MM.1S (cell line): ENCODE measurements around the gene AHNAK.

Source experiments
- DNase-seq: peaks from one replicate; pipeline ENCODE4 v3.0.0-alpha.2; 2015
- H2AFZ ChIP-seq: fragments of 300-600 bp; sonication (generic); 2 replicates; pipeline ENCODE4 v1.6.0; 2016; ENCODE audit warnings: antibody characterized with exemption, low read length
- H3F3A ChIP-seq: fragments of 300-600 bp; sonication (generic); 2 replicates; pipeline ENCODE4 v1.6.1; 2016; ENCODE audit warnings: mild to moderate bottlenecking, antibody characterized with exemption, low read length, moderate library complexity, mixed read lengths; ENCODE audit not compliant: insufficient read depth
- H3K27ac ChIP-seq: fragments of 300-600 bp; sonication (generic); 2 replicates; pipeline ENCODE4 v1.5.1; 2016; ENCODE audit warnings: mild to moderate bottlenecking, low read length
- H3K27me3 ChIP-seq: fragments of 300-600 bp; sonication (generic); replicated peaks from 2 replicates; pipeline ENCODE4 v1.6.0; 2016; ENCODE audit warnings: low read length; ENCODE audit not compliant: insufficient read depth
- H3K36me3 ChIP-seq: fragments of 300-600 bp; sonication (generic); replicated peaks from 2 replicates; pipeline ENCODE4 v1.6.1; 2016; ENCODE audit warnings: mild to moderate bottlenecking, low read length, mixed read lengths; ENCODE audit not compliant: insufficient read depth
- H3K4me1 ChIP-seq: fragments of 300-600 bp; sonication (generic); 2 replicates; pipeline ENCODE4 v1.6.1; 2016; ENCODE audit warnings: low read length, mixed read lengths
- H3K4me2 ChIP-seq: fragments of 300-600 bp; sonication (generic); 2 replicates; pipeline ENCODE4 v1.6.0; 2016; ENCODE audit warnings: low read depth, low read length
- H3K4me3 ChIP-seq: fragments of 300-600 bp; sonication (generic); 2 replicates; pipeline ENCODE4 v1.5.1; 2016; ENCODE audit warnings: low read length, mixed read lengths
- H3K79me2 ChIP-seq: fragments of 300-600 bp; sonication (generic); 2 replicates; pipeline ENCODE4 v1.6.1; 2016; ENCODE audit warnings: mixed run types, low read length, mixed read lengths
- H3K9ac ChIP-seq: fragments of 300-600 bp; sonication (generic); 2 replicates; pipeline ENCODE4 v1.6.1; 2016; ENCODE audit warnings: low read length, mixed read lengths
- H3K9me2 ChIP-seq: fragments of 300-600 bp; sonication (generic); replicated peaks from 2 replicates; pipeline ENCODE4 v1.6.1; 2016; ENCODE audit warnings: mild to moderate bottlenecking, low read length, mixed read lengths; ENCODE audit not compliant: insufficient read depth
- H3K9me3 ChIP-seq: fragments of 300-600 bp; sonication (generic); replicated peaks from 2 replicates; pipeline ENCODE4 v1.6.1; 2016; ENCODE audit warnings: mild to moderate bottlenecking, low read length, mixed read lengths; ENCODE audit not compliant: insufficient read depth
- H4K20me1 ChIP-seq: fragments of 300-600 bp; sonication (generic); 2 replicates; pipeline ENCODE4 v1.6.1; 2016; ENCODE audit warnings: mild to moderate bottlenecking, low read length, moderate library complexity, mixed read lengths; ENCODE audit not compliant: insufficient read depth
- EZH2 ChIP-seq: fragments of 300-600 bp; sonication (generic); optimal IDR thresholded peaks from 2 replicates; pipeline ENCODE3; 2017; ENCODE audit warnings: low read depth, mild to moderate bottlenecking, antibody characterized with exemption, low read length, mixed read lengths
- EZH2phosphoT487 ChIP-seq: fragments of 300-600 bp; sonication (generic); IDR thresholded peaks from 2 replicates; pipeline ENCODE4 v1.6.1; 2018; ENCODE audit warnings: antibody characterized with exemption, low read length
- TF ChIP-seq, protein P1 (sequence below): fragments of 300-600 bp; sonication (generic); IDR thresholded peaks from 2 replicates; pipeline ENCODE4 v1.5.1; 2016; ENCODE audit warnings: antibody characterized with exemption, low read length, mixed read lengths

AHNAK gene

DNA sequence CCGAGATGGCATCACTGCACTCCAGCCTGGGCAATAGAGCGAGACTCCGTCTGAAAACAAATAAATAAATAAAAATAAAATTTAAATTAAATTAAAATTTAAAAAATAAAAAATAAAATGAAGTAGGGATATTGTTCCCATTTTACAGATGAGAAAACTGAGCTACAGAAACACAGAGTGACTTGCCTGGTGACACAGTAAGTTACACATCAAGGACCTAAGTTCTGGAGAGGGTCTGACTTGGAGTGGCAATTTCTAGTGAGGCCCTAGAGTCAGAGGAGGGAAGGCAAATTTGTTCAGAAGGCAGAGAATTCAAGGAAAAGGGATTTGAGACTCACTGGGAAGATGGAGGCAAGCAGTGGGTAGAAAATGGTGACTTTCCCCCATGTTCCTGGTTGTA is 125.7 kb downstream of the AHNAK start:
- no peaks in the 10 kb centered on the region for H3K36me3 ChIP-seq
- no peaks in the 10 kb centered on the region for H3K79me2 ChIP-seq
- DNase-seq, result no peak
- no peaks in the 10 kb centered on the region for H3F3A ChIP-seq
- TF ChIP-seq EZH2phosphoT487, result no peak
- TF ChIP-seq EZH2, result no peak
- H3K4me2 ChIP-seq, result no peak overlapping the region
- H4K20me1 ChIP-seq, result no peaks in the 10 kb centered on the region
- no peak overlapping the region for H3K9ac ChIP-seq
- H2AFZ ChIP-seq, result no peak overlapping the region
- no peak overlapping the region for H3K27ac ChIP-seq
- no peaks in the 10 kb centered on the region for H3K9me3 ChIP-seq
- H3K4me1 ChIP-seq, result no peaks in the 10 kb centered on the region
- no peak overlapping the region for H3K4me3 ChIP-seq
- peaks cover 8% of the 10 kb centered on the region for H3K27me3 ChIP-seq
- no peaks in the 10 kb centered on the region for H3K9me2 ChIP-seq

DNA sequence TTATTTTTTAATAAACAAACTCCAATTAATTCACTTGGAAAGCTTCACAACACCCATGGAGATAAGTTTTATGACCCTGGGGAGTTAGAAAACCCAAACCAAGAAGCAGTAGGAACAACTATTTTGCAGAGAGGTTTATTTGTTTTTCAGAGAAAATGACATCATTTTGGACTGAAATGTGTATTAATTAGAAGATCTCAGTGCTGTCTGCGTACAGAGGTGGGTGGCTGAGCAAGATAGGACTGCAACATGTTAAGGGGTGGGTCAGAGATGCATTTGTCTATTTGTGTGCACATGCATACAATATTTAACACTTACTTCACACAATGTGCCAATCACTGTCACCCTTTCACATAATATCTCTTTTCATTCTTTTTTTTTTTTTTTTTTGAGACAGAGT is 126.7 kb downstream of the AHNAK start:
- no peak overlapping the region for H3K9ac ChIP-seq
- H3K36me3 ChIP-seq, result no peaks in the 10 kb centered on the region
- H3K4me3 ChIP-seq, result no peak overlapping the region
- H2AFZ ChIP-seq, result no peak overlapping the region
- no peak overlapping the region for H3K4me2 ChIP-seq
- H3K79me2 ChIP-seq, result no peaks in the 10 kb centered on the region
- H3K9me2 ChIP-seq, result no peaks in the 10 kb centered on the region
- H4K20me1 ChIP-seq, result no peaks in the 10 kb centered on the region
- no peaks in the 10 kb centered on the region for H3F3A ChIP-seq
- no peak for DNase-seq
- H3K27me3 ChIP-seq, result peaks cover 8% of the 10 kb centered on the region
- H3K27ac ChIP-seq, result no peak overlapping the region
- H3K4me1 ChIP-seq, result no peaks in the 10 kb centered on the region
- TF ChIP-seq, protein P1, sequence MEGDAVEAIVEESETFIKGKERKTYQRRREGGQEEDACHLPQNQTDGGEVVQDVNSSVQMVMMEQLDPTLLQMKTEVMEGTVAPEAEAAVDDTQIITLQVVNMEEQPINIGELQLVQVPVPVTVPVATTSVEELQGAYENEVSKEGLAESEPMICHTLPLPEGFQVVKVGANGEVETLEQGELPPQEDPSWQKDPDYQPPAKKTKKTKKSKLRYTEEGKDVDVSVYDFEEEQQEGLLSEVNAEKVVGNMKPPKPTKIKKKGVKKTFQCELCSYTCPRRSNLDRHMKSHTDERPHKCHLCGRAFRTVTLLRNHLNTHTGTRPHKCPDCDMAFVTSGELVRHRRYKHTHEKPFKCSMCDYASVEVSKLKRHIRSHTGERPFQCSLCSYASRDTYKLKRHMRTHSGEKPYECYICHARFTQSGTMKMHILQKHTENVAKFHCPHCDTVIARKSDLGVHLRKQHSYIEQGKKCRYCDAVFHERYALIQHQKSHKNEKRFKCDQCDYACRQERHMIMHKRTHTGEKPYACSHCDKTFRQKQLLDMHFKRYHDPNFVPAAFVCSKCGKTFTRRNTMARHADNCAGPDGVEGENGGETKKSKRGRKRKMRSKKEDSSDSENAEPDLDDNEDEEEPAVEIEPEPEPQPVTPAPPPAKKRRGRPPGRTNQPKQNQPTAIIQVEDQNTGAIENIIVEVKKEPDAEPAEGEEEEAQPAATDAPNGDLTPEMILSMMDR, result no peak
- TF ChIP-seq EZH2, result no peak
- TF ChIP-seq EZH2phosphoT487, result no peak
- H3K9me3 ChIP-seq, result no peaks in the 10 kb centered on the region

DNA sequence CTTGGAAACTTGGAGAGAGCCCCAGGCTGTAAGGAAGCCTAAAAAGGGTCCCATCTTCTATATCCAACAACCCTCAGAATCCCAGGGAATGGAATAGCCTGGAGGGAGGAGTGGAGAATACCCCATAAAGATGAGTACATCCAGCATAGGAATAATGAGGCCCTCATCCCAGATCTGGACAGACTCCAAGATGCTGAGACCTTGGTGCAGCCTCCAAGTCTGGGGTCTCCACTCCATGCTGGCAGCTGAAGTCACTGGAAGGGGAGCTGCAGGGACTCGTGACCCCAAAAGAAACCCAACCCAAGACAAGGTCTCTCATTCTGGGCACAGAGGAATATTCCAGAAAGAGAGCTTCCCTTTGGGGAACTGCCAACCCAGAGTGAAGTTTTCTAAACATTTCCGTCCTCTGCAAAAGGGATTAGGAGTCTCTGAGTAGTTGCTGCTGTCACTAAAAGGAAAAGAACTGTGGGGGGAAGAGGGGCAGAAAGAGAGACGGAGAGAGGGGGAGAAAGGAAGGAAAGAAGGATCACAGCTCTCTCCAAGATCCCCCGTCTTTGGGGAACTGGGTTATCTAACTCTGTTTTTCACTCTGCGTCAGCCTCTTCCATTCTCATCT is 127.2 kb downstream of the AHNAK start:
- peaks cover 8% of the 10 kb centered on the region for H3K27me3 ChIP-seq
- TF ChIP-seq EZH2phosphoT487 (no peak), EZH2 (no peak)
- TF ChIP-seq, protein P1, result no peak
- no peaks in the 10 kb centered on the region for H3F3A ChIP-seq
- no peaks in the 10 kb centered on the region for H4K20me1 ChIP-seq
- no peaks in the 10 kb centered on the region for H3K9me2 ChIP-seq
- no peak overlapping the region for H3K4me2 ChIP-seq
- no peak overlapping the region for H3K4me3 ChIP-seq
- no peak for DNase-seq
- H3K27ac ChIP-seq, result no peak overlapping the region
- H3K36me3 ChIP-seq, result no peaks in the 10 kb centered on the region
- H3K79me2 ChIP-seq, result no peaks in the 10 kb centered on the region
- no peak overlapping the region for H2AFZ ChIP-seq
- H3K9me3 ChIP-seq, result no peaks in the 10 kb centered on the region
- H3K9ac ChIP-seq, result no peak overlapping the region
- H3K4me1 ChIP-seq, result no peaks in the 10 kb centered on the region

DNA sequence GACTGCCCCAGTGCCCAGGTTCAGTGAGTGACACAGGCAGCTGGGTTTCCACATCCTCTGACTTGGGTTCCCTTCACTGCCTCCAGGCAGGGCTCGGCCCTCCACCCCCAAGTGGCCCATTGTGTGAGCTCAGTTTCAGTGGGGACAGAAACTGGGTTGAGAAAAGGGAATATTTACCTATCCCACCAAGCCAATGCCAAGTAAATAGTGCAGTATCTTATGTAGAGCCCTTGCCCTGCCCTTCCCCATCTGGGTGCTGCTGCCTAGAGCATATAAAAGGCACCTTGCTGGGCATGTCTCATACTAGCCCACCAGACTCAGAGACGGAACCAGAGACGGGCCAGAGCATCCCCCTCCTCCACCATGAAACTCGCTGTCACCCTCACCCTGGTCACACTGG is 127.9 kb downstream of the AHNAK start, which contains the start of gene SCGB1A1:
TSS of gene SCGB1A1 (plus strand) at position 301 of the 400 bp plus-strand sequence. CDS start at position 364, 63 bp downstream.
- H3K79me2 ChIP-seq, result no peaks in the 10 kb centered on the region
- no peaks in the 10 kb centered on the region for H4K20me1 ChIP-seq
- DNase-seq, result no peak
- H3K9me2 ChIP-seq, result no peaks in the 10 kb centered on the region
- no peak within 1 kb of the TSS for H3K9ac ChIP-seq
- no peaks in the 10 kb centered on the region for H3K9me3 ChIP-seq
- no peaks in the 10 kb centered on the region for H3K4me1 ChIP-seq
- H3K4me3 ChIP-seq, result no peak within 1 kb of the TSS
- TF ChIP-seq EZH2 (no peak), EZH2phosphoT487 (no peak)
- TF ChIP-seq, protein P1, result no peak
- no peak within 1 kb of the TSS for H2AFZ ChIP-seq
- no peak within 1 kb of the TSS for H3K27ac ChIP-seq
- no peaks in the 10 kb centered on the region for H3K36me3 ChIP-seq
- no peaks in the 10 kb centered on the region for H3F3A ChIP-seq
- peaks cover 7% of the 10 kb centered on the region for H3K27me3 ChIP-seq
- no peak within 1 kb of the TSS for H3K4me2 ChIP-seq
